Measurements from ENCODE around the gene UMOD.

DNA sequence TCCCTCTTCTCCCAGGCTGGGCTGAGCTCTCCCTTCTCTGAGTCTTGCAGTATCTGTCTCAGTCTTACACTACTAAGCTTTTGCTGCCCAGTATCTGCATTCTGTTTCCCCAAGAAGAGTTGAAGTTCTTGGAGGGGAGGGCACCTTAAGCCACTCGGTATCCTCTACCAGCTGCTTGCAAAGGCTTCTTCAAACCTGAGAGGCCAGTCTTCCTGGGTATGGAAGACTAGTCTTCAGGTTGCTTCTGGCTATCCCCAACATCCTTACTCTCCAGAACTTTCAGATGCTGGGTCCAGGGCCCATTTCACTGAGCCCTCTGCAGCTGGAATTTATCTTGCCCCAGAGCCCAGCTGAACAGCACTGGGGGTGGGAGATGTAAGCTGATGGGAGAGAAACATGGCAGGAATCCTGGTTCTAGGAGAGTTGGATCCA lies 45.3 kb downstream of the UMOD start:
- no peak for TF ChIP-seq YY1 (IDR thresholded peaks at IDR 0.05; ENCODE audit: insufficient read depth, insufficient read length)
- no peak for TF ChIP-seq ZNF274 (IDR thresholded peaks at IDR 0.05; ENCODE audit: low read depth, low read length)
- TF ChIP-seq SUZ12 (IDR thresholded peaks at IDR 0.05; ENCODE audit: extremely low read depth, insufficient read depth, insufficient read length), result no peak

All from NT2/D1 (cell line).